ENCODE data around the gene CFHR4. TPM values are rescaled to one million over a fixed set of nuclear protein-coding genes. Genes with fewer than 3 reads are reported as not detected.

The CFHR4 gene
- total RNA-seq, 1 experiment from 2014 or later = not detected

GRCh38 chr1:196857188-196857587 lies 30.7 kb upstream of the CFHR4 start:
- Histone ChIP-seq H3K27ac (ENCODE audit: low read depth, low read length, poor library complexity, severe bottlenecking) (no peak overlapping the region), H3K4me1 (ENCODE audit: insufficient read depth, low read length, poor library complexity, severe bottlenecking) (no peaks in the 10 kb centered on the region), H3K4me3 (ENCODE audit: low read depth, low read length, poor library complexity, severe bottlenecking) (no peak overlapping the region), H3K9me3 (ENCODE audit: low read depth, low read length, poor library complexity, severe bottlenecking) (no peaks in the 10 kb centered on the region), H3K27me3 (replicated peaks; ENCODE audit: insufficient read depth, low read depth, low read length, poor library complexity) (no peaks in the 10 kb centered on the region), H3K36me3 (ENCODE audit: insufficient read depth, low read length, poor library complexity, severe bottlenecking) (no peaks in the 10 kb centered on the region)
- no TSS peak for BruUV-seq (replicated peaks)
- intact Hi-C loops (cut with micrococcal nuclease; ENCODE audit: unreplicated experiment) = no loop called here
- no peak for TF ChIP-seq EZH2 (IDR thresholded peaks at IDR 0.05; ENCODE audit: borderline replicate concordance, low read depth, low read length, poor library complexity, severe bottlenecking)
- TF ChIP-seq CTCF (conservative IDR thresholded peaks at IDR 0.05; ENCODE audit: low read depth, low read length) = no peak
- DNase-seq (ENCODE audit: low spot score) = no peak
- POLR2A ChIA-PET (ENCODE audit: low non-redundant PET) = interaction anchor here (0.5 kb wide), 1 partner anchor 1343 kb away, joined by 9 read pairs; no protein-coding TSS in a partner anchor
- CTCF ChIA-PET = no interaction called here

- intact Hi-C loops (cut with micrococcal nuclease; ENCODE audit: unreplicated experiment) = no loop called here
Measured at GRCh38 chr1:196858811-196859210, 29.0 kb upstream of the CFHR4 start.

GRCh38 chr1:196860323-196860884 lies 27.4 kb upstream of the CFHR4 start:
- TF ChIP-seq CTCF (conservative IDR thresholded peaks at IDR 0.05; ENCODE audit: low read depth, low read length) (no peak), EZH2 (IDR thresholded peaks at IDR 0.05; ENCODE audit: borderline replicate concordance, low read depth, low read length, poor library complexity, severe bottlenecking) (no peak)
- H3K27me3 ChIP-seq (replicated peaks; ENCODE audit: insufficient read depth, low read depth, low read length, poor library complexity) = no peaks in the 10 kb centered on the region
- intact Hi-C loops (cut with micrococcal nuclease; ENCODE audit: unreplicated experiment) = no loop called here
- CTCF ChIA-PET = no interaction called here
- H3K4me3 ChIP-seq (ENCODE audit: low read depth, low read length, poor library complexity, severe bottlenecking) = no peak overlapping the region
- no peak for DNase-seq (ENCODE audit: low spot score)
- no peaks in the 10 kb centered on the region for H3K9me3 ChIP-seq (ENCODE audit: low read depth, low read length, poor library complexity, severe bottlenecking)
- H3K36me3 ChIP-seq (ENCODE audit: insufficient read depth, low read length, poor library complexity, severe bottlenecking) = no peaks in the 10 kb centered on the region
- no peak overlapping the region for H3K27ac ChIP-seq (ENCODE audit: low read depth, low read length, poor library complexity, severe bottlenecking)
- H3K4me1 ChIP-seq (ENCODE audit: insufficient read depth, low read length, poor library complexity, severe bottlenecking) = no peaks in the 10 kb centered on the region
- no TSS peak for BruUV-seq (replicated peaks)
- POLR2A ChIA-PET (ENCODE audit: low non-redundant PET) = no interaction called here

More at GRCh38 chr1:196858811-196859210, 29.0 kb upstream of the CFHR4 start:
- no peak overlapping the region for H3K4me3 ChIP-seq (ENCODE audit: low read depth, low read length, poor library complexity, severe bottlenecking)
- no peaks in the 10 kb centered on the region for H3K36me3 ChIP-seq (ENCODE audit: insufficient read depth, low read length, poor library complexity, severe bottlenecking)
- BruUV-seq (replicated peaks) = no TSS peak
- ChIA-PET POLR2A (ENCODE audit: low non-redundant PET) (no interaction called here), CTCF (no interaction called here)
- no peak overlapping the region for H3K27ac ChIP-seq (ENCODE audit: low read depth, low read length, poor library complexity, severe bottlenecking)
- TF ChIP-seq CTCF (conservative IDR thresholded peaks at IDR 0.05; ENCODE audit: low read depth, low read length) (no peak), EZH2 (IDR thresholded peaks at IDR 0.05; ENCODE audit: borderline replicate concordance, low read depth, low read length, poor library complexity, severe bottlenecking) (no peak)
- no peaks in the 10 kb centered on the region for H3K4me1 ChIP-seq (ENCODE audit: insufficient read depth, low read length, poor library complexity, severe bottlenecking)
- no peaks in the 10 kb centered on the region for H3K9me3 ChIP-seq (ENCODE audit: low read depth, low read length, poor library complexity, severe bottlenecking)
- H3K27me3 ChIP-seq (replicated peaks; ENCODE audit: insufficient read depth, low read depth, low read length, poor library complexity) = no peaks in the 10 kb centered on the region
- DNase-seq (ENCODE audit: low spot score) = no peak

Measured in A673 (cell line).